ENCODE results near the gene CHAF1A. TPM values are rescaled to one million over a fixed set of nuclear protein-coding genes. Genes with fewer than 3 reads are reported as not detected.

CHAF1A gene
- total RNA-seq, 1 experiment from 2014 or later, result 161 TPM

GRCh38 chr19:4449639-4450028 is 47.2 kb downstream of the CHAF1A start (continued):
- TF ChIP-seq, protein P1, sequence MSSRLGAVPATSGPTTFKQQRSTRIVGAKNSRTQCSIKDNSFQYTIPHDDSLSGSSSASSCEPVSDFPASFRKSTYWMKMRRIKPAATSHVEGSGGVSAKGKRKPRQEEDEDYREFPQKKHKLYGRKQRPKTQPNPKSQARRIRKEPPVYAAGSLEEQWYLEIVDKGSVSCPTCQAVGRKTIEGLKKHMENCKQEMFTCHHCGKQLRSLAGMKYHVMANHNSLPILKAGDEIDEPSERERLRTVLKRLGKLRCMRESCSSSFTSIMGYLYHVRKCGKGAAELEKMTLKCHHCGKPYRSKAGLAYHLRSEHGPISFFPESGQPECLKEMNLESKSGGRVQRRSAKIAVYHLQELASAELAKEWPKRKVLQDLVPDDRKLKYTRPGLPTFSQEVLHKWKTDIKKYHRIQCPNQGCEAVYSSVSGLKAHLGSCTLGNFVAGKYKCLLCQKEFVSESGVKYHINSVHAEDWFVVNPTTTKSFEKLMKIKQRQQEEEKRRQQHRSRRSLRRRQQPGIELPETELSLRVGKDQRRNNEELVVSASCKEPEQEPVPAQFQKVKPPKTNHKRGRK (CRISPR knock-in tag; IDR thresholded peaks at IDR 0.05; ENCODE audit: borderline replicate concordance), result no peak

GRCh38 chr19:4452230-4452990 is 50.0 kb downstream of the CHAF1A start:
- H3K4me3 Mint-ChIP-seq, result no peak overlapping the region
- DNase-seq (ENCODE audit: low spot score) (no peak), ATAC-seq (0 out of 2 replicates have a peak, but pooled peaks have one; percentile 3)
- H3K27me3 Mint-ChIP-seq (ENCODE audit: low read depth), result no peaks in the 10 kb centered on the region
- peaks cover 12% of the 10 kb centered on the region for H3K4me1 Mint-ChIP-seq
- CTCF ChIA-PET, result interaction anchor here (1.8 kb wide), 1 partner anchor 73 kb away, joined by 5 read pairs; no protein-coding TSS in a partner anchor
- H3K9me3 Mint-ChIP-seq, result no peaks in the 10 kb centered on the region
- POLR2A ChIA-PET, result no interaction called here
- TF ChIP-seq PRRX2 (CRISPR knock-in tag; IDR thresholded peaks at IDR 0.05) (no peak), AR (CRISPR knock-in tag; IDR thresholded peaks at IDR 0.05) (no peak), IRF2 (CRISPR knock-in tag; IDR thresholded peaks at IDR 0.05; ENCODE audit: borderline replicate concordance, low read depth) (no peak), ATF1 (CRISPR knock-in tag; IDR thresholded peaks at IDR 0.05) (no peak), TP53 (CRISPR knock-in tag; IDR thresholded peaks at IDR 0.05) (no peak), MXD4 (CRISPR knock-in tag; IDR thresholded peaks at IDR 0.05; ENCODE audit: borderline replicate concordance) (no peak), ZNF416 (CRISPR knock-in tag; IDR thresholded peaks at IDR 0.05) (no peak)
- TF ChIP-seq, protein P1 (CRISPR knock-in tag; IDR thresholded peaks at IDR 0.05; ENCODE audit: borderline replicate concordance), result no peak
- TF ChIP-seq, protein P2, sequence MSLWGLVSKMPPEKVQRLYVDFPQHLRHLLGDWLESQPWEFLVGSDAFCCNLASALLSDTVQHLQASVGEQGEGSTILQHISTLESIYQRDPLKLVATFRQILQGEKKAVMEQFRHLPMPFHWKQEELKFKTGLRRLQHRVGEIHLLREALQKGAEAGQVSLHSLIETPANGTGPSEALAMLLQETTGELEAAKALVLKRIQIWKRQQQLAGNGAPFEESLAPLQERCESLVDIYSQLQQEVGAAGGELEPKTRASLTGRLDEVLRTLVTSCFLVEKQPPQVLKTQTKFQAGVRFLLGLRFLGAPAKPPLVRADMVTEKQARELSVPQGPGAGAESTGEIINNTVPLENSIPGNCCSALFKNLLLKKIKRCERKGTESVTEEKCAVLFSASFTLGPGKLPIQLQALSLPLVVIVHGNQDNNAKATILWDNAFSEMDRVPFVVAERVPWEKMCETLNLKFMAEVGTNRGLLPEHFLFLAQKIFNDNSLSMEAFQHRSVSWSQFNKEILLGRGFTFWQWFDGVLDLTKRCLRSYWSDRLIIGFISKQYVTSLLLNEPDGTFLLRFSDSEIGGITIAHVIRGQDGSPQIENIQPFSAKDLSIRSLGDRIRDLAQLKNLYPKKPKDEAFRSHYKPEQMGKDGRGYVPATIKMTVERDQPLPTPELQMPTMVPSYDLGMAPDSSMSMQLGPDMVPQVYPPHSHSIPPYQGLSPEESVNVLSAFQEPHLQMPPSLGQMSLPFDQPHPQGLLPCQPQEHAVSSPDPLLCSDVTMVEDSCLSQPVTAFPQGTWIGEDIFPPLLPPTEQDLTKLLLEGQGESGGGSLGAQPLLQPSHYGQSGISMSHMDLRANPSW (CRISPR knock-in tag; conservative IDR thresholded peaks at IDR 0.05; ENCODE audit: low read depth), result no peak
- TF ChIP-seq, protein P3, sequence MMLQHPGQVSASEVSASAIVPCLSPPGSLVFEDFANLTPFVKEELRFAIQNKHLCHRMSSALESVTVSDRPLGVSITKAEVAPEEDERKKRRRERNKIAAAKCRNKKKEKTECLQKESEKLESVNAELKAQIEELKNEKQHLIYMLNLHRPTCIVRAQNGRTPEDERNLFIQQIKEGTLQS (CRISPR knock-in tag; conservative IDR thresholded peaks at IDR 0.05), result no peak
- TF ChIP-seq, protein P4, sequence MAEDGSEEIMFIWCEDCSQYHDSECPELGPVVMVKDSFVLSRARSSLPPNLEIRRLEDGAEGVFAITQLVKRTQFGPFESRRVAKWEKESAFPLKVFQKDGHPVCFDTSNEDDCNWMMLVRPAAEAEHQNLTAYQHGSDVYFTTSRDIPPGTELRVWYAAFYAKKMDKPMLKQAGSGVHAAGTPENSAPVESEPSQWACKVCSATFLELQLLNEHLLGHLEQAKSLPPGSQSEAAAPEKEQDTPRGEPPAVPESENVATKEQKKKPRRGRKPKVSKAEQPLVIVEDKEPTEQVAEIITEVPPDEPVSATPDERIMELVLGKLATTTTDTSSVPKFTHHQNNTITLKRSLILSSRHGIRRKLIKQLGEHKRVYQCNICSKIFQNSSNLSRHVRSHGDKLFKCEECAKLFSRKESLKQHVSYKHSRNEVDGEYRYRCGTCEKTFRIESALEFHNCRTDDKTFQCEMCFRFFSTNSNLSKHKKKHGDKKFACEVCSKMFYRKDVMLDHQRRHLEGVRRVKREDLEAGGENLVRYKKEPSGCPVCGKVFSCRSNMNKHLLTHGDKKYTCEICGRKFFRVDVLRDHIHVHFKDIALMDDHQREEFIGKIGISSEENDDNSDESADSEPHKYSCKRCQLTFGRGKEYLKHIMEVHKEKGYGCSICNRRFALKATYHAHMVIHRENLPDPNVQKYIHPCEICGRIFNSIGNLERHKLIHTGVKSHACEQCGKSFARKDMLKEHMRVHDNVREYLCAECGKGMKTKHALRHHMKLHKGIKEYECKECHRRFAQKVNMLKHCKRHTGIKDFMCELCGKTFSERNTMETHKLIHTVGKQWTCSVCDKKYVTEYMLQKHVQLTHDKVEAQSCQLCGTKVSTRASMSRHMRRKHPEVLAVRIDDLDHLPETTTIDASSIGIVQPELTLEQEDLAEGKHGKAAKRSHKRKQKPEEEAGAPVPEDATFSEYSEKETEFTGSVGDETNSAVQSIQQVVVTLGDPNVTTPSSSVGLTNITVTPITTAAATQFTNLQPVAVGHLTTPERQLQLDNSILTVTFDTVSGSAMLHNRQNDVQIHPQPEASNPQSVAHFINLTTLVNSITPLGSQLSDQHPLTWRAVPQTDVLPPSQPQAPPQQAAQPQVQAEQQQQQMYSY (CRISPR knock-in tag; IDR thresholded peaks at IDR 0.05), result no peak
- TF ChIP-seq, protein P5, sequence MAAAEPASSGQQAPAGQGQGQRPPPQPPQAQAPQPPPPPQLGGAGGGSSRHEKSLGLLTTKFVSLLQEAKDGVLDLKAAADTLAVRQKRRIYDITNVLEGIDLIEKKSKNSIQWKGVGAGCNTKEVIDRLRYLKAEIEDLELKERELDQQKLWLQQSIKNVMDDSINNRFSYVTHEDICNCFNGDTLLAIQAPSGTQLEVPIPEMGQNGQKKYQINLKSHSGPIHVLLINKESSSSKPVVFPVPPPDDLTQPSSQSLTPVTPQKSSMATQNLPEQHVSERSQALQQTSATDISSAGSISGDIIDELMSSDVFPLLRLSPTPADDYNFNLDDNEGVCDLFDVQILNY (CRISPR knock-in tag; IDR thresholded peaks at IDR 0.05), result no peak
- peaks cover 13% of the 10 kb centered on the region for H3K36me3 Mint-ChIP-seq
- H3K27ac Mint-ChIP-seq, result no peak overlapping the region
